ENCODE measurements around the gene WARS2. TPM values are rescaled to one million over a fixed set of nuclear protein-coding genes. Genes with fewer than 3 reads are reported as not detected.

The WARS2 gene
- total RNA-seq, 1 experiment from 2014 or later, result 13.3 TPM

- DNase-seq (ENCODE audit: low spot score), result no peak
- intact Hi-C loops (cut with micrococcal nuclease; ENCODE audit: unreplicated experiment), result loop anchor here (5.0 kb wide), 2 partner anchors 699 to 784 kb away; no protein-coding TSS in a partner anchor
- Histone ChIP-seq H3K27me3 (replicated peaks; ENCODE audit: insufficient read depth, low read depth, low read length, poor library complexity) (peaks cover 40% of the 10 kb centered on the region), H3K9me3 (ENCODE audit: low read depth, low read length, poor library complexity, severe bottlenecking) (no peaks in the 10 kb centered on the region), H3K4me1 (ENCODE audit: insufficient read depth, low read length, poor library complexity, severe bottlenecking) (no peaks in the 10 kb centered on the region), H3K4me3 (ENCODE audit: low read depth, low read length, poor library complexity, severe bottlenecking) (no peak overlapping the region), H3K27ac (ENCODE audit: low read depth, low read length, poor library complexity, severe bottlenecking) (no peak overlapping the region), H3K36me3 (ENCODE audit: insufficient read depth, low read length, poor library complexity, severe bottlenecking) (no peaks in the 10 kb centered on the region)
- POLR2A ChIA-PET (ENCODE audit: low non-redundant PET), result no interaction called here
- CTCF ChIA-PET, result no interaction called here
- no TSS peak for BruUV-seq (replicated peaks)
- TF ChIP-seq, protein P1, sequence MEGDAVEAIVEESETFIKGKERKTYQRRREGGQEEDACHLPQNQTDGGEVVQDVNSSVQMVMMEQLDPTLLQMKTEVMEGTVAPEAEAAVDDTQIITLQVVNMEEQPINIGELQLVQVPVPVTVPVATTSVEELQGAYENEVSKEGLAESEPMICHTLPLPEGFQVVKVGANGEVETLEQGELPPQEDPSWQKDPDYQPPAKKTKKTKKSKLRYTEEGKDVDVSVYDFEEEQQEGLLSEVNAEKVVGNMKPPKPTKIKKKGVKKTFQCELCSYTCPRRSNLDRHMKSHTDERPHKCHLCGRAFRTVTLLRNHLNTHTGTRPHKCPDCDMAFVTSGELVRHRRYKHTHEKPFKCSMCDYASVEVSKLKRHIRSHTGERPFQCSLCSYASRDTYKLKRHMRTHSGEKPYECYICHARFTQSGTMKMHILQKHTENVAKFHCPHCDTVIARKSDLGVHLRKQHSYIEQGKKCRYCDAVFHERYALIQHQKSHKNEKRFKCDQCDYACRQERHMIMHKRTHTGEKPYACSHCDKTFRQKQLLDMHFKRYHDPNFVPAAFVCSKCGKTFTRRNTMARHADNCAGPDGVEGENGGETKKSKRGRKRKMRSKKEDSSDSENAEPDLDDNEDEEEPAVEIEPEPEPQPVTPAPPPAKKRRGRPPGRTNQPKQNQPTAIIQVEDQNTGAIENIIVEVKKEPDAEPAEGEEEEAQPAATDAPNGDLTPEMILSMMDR (conservative IDR thresholded peaks at IDR 0.05; ENCODE audit: low read depth, low read length), result no peak
- TF ChIP-seq EZH2 (IDR thresholded peaks at IDR 0.05; ENCODE audit: borderline replicate concordance, low read depth, low read length, poor library complexity, severe bottlenecking), result no peak
Measured at GRCh38 chr1:119005724-119006405, 134.6 kb downstream of the WARS2 start.

GRCh38 chr1:119004781-119005180 lies 135.7 kb downstream of the WARS2 start:
- Histone ChIP-seq H3K27me3 (replicated peaks; ENCODE audit: insufficient read depth, low read depth, low read length, poor library complexity) (peaks cover 49% of the 10 kb centered on the region), H3K36me3 (ENCODE audit: insufficient read depth, low read length, poor library complexity, severe bottlenecking) (no peaks in the 10 kb centered on the region), H3K4me3 (ENCODE audit: low read depth, low read length, poor library complexity, severe bottlenecking) (no peak overlapping the region), H3K27ac (ENCODE audit: low read depth, low read length, poor library complexity, severe bottlenecking) (no peak overlapping the region), H3K4me1 (ENCODE audit: insufficient read depth, low read length, poor library complexity, severe bottlenecking) (no peaks in the 10 kb centered on the region), H3K9me3 (ENCODE audit: low read depth, low read length, poor library complexity, severe bottlenecking) (no peaks in the 10 kb centered on the region)
- intact Hi-C loops (cut with micrococcal nuclease; ENCODE audit: unreplicated experiment), result loop anchor here (5.0 kb wide), 2 partner anchors 697 to 782 kb away; no protein-coding TSS in a partner anchor
- no peak for TF ChIP-seq EZH2 (IDR thresholded peaks at IDR 0.05; ENCODE audit: borderline replicate concordance, low read depth, low read length, poor library complexity, severe bottlenecking)
- TF ChIP-seq, protein P1 (conservative IDR thresholded peaks at IDR 0.05; ENCODE audit: low read depth, low read length), result no peak
- ChIA-PET CTCF (no interaction called here), POLR2A (ENCODE audit: low non-redundant PET) (no interaction called here)
- BruUV-seq (replicated peaks), result no TSS peak
- no peak for DNase-seq (ENCODE audit: low spot score)

GRCh38 chr1:119004129-119004527 lies 136.3 kb downstream of the WARS2 start:
- no TSS peak for BruUV-seq (replicated peaks)
- Histone ChIP-seq H3K4me3 (ENCODE audit: low read depth, low read length, poor library complexity, severe bottlenecking) (no peak overlapping the region), H3K4me1 (ENCODE audit: insufficient read depth, low read length, poor library complexity, severe bottlenecking) (no peaks in the 10 kb centered on the region), H3K36me3 (ENCODE audit: insufficient read depth, low read length, poor library complexity, severe bottlenecking) (no peaks in the 10 kb centered on the region), H3K27me3 (replicated peaks; ENCODE audit: insufficient read depth, low read depth, low read length, poor library complexity) (peaks cover 49% of the 10 kb centered on the region), H3K9me3 (ENCODE audit: low read depth, low read length, poor library complexity, severe bottlenecking) (no peaks in the 10 kb centered on the region), H3K27ac (ENCODE audit: low read depth, low read length, poor library complexity, severe bottlenecking) (no peak overlapping the region)
- no peak for DNase-seq (ENCODE audit: low spot score)
- no peak for TF ChIP-seq EZH2 (IDR thresholded peaks at IDR 0.05; ENCODE audit: borderline replicate concordance, low read depth, low read length, poor library complexity, severe bottlenecking)
- TF ChIP-seq, protein P1 (conservative IDR thresholded peaks at IDR 0.05; ENCODE audit: low read depth, low read length), result no peak
- intact Hi-C loops (cut with micrococcal nuclease; ENCODE audit: unreplicated experiment), result no loop called here
- CTCF ChIA-PET, result no interaction called here
- POLR2A ChIA-PET (ENCODE audit: low non-redundant PET), result no interaction called here
